ENCODE measurements around the gene RPS21. TPM values are rescaled to one million over a fixed set of nuclear protein-coding genes. Genes with fewer than 3 reads are reported as not detected.
A peak's percentile ranks its signal among the peaks of the same experiment; 100 is the strongest.

RPS21 gene
- total RNA-seq, 1 donor from 2014 or later, result 1,160 TPM

DNA sequence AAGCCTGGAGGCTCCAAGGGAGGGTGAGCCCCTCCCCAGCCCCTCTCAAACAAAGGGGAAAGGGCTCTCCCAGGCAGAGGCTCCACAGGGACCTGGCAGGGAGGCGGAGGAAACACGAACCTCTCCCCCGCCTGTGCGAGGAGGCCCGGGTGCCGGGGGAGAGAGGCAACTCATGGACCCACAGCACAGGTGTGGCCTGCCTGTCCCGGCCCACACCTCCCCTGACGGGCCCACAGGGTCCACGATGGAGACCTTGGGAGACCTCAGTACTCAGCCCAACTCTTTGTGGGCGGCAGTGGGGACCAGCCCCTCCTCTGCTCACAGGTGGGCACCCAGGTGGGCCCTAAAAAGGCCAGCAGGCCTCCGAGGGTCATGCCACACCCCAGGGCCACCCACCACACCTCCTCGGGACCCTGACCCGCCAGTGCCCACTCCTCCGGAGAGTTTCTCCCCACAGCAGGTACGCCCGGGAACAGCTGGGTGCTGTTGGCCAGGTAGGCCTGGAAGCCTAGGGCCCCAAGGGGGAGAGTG, 32.0 kb upstream of the RPS21 start:
- Mint-ChIP-seq H3K4me1 (ENCODE audit: low read depth) (peaks cover 12% of the 10 kb centered on the region), H3K4me3 (ENCODE audit: low read depth) (no peak overlapping the region), H3K36me3 (ENCODE audit: insufficient read depth) (peaks cover 2% of the 10 kb centered on the region), H3K27me3 (no peaks in the 10 kb centered on the region), H3K9me3 (ENCODE audit: low read depth) (no peaks in the 10 kb centered on the region), H3K27ac (no peak overlapping the region)
- DNase-seq (ENCODE audit: low spot score, unreplicated experiment), result no peak
- TF ChIP-seq, protein P1, sequence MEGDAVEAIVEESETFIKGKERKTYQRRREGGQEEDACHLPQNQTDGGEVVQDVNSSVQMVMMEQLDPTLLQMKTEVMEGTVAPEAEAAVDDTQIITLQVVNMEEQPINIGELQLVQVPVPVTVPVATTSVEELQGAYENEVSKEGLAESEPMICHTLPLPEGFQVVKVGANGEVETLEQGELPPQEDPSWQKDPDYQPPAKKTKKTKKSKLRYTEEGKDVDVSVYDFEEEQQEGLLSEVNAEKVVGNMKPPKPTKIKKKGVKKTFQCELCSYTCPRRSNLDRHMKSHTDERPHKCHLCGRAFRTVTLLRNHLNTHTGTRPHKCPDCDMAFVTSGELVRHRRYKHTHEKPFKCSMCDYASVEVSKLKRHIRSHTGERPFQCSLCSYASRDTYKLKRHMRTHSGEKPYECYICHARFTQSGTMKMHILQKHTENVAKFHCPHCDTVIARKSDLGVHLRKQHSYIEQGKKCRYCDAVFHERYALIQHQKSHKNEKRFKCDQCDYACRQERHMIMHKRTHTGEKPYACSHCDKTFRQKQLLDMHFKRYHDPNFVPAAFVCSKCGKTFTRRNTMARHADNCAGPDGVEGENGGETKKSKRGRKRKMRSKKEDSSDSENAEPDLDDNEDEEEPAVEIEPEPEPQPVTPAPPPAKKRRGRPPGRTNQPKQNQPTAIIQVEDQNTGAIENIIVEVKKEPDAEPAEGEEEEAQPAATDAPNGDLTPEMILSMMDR (IDR thresholded peaks at IDR 0.05; ENCODE audit: unreplicated experiment), result no peak

DNA sequence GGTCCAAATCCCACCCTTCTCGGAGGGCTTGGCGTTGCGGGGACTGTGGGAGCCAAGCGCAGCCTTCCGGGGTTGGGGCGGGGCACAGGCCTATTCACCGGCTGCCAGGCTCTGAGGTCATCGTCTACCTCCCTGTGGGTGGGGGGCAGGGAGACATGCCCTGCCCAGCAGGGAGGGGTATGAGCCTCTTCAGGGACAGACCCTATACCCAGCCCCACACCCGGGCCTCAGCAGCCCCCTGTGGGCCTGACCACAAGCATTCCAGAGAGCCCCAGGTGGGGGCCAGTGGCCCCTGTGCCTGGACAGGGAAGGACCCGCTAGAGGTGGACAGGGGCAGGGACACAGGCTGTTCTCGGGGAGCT, 31.4 kb upstream of the RPS21 start:
- no peaks in the 10 kb centered on the region for H3K27me3 Mint-ChIP-seq
- H3K4me1 Mint-ChIP-seq (ENCODE audit: low read depth), result peaks cover 12% of the 10 kb centered on the region
- H3K4me3 Mint-ChIP-seq (ENCODE audit: low read depth), result no peak overlapping the region
- H3K36me3 Mint-ChIP-seq (ENCODE audit: insufficient read depth), result no peaks in the 10 kb centered on the region
- TF ChIP-seq, protein P1 (IDR thresholded peaks at IDR 0.05; ENCODE audit: unreplicated experiment), result no peak
- no peak overlapping the region for H3K27ac Mint-ChIP-seq
- DNase-seq (ENCODE audit: low spot score, unreplicated experiment), result no peak
- H3K9me3 Mint-ChIP-seq (ENCODE audit: low read depth), result no peaks in the 10 kb centered on the region

DNA sequence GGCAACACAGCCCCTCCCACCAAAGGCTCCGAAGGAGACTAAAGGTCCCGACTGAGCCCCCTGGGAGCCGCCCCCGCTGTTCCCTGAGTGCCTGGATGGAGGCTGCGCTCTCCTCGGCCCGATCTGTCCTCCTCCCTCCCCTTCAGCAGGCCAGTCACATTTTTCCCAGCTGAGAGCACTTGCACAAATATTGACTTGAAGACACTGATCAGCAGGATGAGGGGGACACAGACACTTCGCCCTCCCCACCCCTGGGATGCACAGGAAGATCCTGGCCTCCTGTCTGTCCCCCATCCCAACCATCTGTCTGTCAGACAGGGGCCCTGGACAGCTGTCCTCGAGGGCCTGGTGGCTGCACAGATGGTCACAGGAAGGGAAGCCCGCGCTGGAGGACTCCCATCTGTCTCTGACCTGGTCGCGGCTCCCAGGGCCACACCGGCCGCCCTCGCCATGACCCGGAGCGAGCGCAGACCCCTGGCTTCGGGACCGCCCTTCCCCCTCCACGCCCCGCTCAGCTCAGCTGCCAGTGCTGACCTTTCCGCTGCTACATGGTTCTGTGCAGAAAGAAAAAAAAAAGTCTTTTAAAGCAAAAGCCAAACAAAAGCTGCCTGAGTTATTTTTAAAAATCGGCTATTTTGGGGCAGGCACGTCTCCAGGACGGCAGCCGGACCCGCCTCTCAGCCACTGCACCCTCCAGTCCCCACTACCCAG, 30.9 kb upstream of the RPS21 start:
- DNase-seq (ENCODE audit: low spot score, unreplicated experiment), result no peak
- Mint-ChIP-seq H3K27ac (peak overlapping the region; percentile 87), H3K27me3 (no peaks in the 10 kb centered on the region), H3K4me1 (ENCODE audit: low read depth) (peaks cover 14% of the 10 kb centered on the region), H3K9me3 (ENCODE audit: low read depth) (no peaks in the 10 kb centered on the region), H3K36me3 (ENCODE audit: insufficient read depth) (no peaks in the 10 kb centered on the region), H3K4me3 (ENCODE audit: low read depth) (no peak overlapping the region)
- TF ChIP-seq, protein P1 (IDR thresholded peaks at IDR 0.05; ENCODE audit: unreplicated experiment), result no peak

DNA sequence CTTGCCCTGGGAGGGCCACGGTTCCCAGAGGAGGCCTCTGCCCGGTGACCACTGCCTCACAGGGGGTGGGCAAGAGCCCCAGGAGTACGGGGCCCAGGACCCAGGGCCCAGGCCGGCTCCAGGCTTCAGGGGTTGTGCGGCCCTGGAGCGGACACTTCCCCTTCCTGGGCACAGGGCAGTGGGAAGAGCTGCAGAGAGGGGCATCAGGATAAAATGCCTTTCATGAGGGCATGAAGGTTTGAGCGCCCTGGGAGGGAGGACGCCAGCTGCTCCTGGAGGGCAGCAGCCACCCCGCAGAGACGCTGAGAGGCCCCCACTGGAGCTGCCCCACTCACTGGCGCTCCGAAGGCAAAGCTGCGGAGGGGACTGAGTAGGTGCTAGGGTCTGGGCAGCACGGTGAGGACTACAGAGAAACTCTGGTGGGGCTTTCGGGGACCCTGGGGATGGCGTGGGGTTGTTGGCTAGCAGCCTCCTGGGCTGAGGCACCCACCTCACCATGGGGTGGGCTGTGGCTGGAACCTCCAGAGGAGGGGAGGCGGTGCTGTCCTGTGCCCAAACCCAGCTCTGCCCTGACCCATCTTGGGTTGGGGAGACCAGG, 30.2 kb upstream of the RPS21 start:
- no peaks in the 10 kb centered on the region for H3K27me3 Mint-ChIP-seq
- no peaks in the 10 kb centered on the region for H3K9me3 Mint-ChIP-seq (ENCODE audit: low read depth)
- no peak overlapping the region for H3K4me3 Mint-ChIP-seq (ENCODE audit: low read depth)
- TF ChIP-seq, protein P1 (IDR thresholded peaks at IDR 0.05; ENCODE audit: unreplicated experiment), result no peak
- DNase-seq (ENCODE audit: low spot score, unreplicated experiment), result no peak
- H3K4me1 Mint-ChIP-seq (ENCODE audit: low read depth), result peaks cover 14% of the 10 kb centered on the region
- no peaks in the 10 kb centered on the region for H3K36me3 Mint-ChIP-seq (ENCODE audit: insufficient read depth)
- H3K27ac Mint-ChIP-seq, result no peak overlapping the region

DNA sequence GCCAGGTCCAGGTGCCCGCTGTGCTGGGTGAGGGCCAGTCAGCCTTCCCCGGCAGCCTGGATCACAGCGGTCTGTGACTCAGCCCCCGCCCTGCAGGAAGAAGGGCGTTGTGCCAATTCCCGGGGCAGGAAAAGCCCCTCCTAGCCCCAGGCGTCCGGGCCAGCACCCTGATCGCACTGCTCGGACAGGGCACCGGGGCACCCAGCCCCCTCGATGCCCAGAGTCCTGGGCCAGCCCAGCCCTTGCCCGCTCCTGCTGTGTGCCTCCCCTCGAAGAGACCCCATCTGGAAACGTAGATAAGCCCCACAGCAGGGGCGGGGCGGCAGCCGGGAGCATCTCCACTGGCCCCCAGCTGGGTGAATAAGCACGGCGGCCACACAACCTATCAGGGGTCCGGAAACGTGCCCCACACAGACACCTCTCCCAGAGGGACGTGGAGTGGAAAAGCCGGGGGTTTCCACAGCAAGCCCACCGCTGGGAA, 29.7 kb upstream of the RPS21 start:
- Mint-ChIP-seq H3K4me1 (ENCODE audit: low read depth) (peaks cover 19% of the 10 kb centered on the region), H3K4me3 (ENCODE audit: low read depth) (no peak overlapping the region), H3K36me3 (ENCODE audit: insufficient read depth) (no peaks in the 10 kb centered on the region), H3K27ac (no peak overlapping the region), H3K9me3 (ENCODE audit: low read depth) (no peaks in the 10 kb centered on the region), H3K27me3 (no peaks in the 10 kb centered on the region)
- TF ChIP-seq, protein P1 (IDR thresholded peaks at IDR 0.05; ENCODE audit: unreplicated experiment), result no peak
- no peak for DNase-seq (ENCODE audit: low spot score, unreplicated experiment)

Measured in progenitor cell of endocrine pancreas (in vitro differentiated cells).